Stromal cell of bone marrow (primary cell): ENCODE data around the gene ARHGAP15.

Source experiments
- DNase-seq: peaks from one replicate; pipeline ENCODE4 v3.0.0-alpha.2; 2012; ENCODE audit warnings: low read depth

The ARHGAP15 gene

DNA sequence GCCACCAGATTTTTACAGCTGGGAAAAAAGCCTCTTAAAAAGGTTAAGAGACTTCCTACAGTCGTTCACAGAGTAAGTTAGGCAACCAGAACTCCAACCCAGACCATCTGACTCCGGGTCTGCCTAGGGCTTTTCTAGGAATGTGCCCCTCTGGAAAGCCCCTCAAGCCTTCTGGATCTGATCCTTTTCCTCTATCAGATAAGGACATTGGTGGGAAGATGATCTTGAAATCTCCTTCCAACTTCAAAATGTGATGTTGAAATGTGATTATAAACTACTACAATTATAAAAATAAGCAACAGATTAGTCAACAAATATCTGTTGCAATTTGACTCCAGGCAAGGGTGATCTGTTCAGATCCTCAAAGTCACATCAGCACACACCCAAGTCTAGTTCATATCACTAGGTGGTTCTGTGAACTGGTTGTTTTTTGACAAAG is 270.4 kb downstream of the ARHGAP15 start:
- DNase-seq: no peak

GRCh38 chr2:143401861-143402260 is 272.6 kb downstream of the ARHGAP15 start:
- DNase-seq: no peak

- DNase-seq: no peak
Measured at GRCh38 chr2:143402451-143402850, 273.2 kb downstream of the ARHGAP15 start.

- no peak for DNase-seq
Measured at GRCh38 chr2:143410082-143410897, 281.1 kb downstream of the ARHGAP15 start.

DNA sequence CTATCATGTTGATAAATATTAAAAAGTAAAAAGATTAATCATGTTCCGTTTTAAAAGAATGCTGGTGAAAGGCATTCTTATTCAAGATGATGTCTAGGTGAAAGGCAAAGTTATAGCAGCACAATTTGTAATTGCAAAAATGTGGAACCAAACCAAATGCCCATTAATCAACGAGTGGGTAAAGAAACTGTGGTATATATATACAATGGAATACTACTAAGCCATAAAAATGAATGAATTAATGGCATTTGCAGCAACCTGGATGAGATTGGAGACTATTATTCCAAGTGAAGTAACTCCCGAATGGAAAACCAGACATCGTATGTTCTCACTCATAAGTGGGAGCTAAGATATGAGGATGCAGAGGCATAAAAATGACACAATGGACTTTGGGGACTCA is 286.4 kb downstream of the ARHGAP15 start:
- no peak for DNase-seq

GRCh38 chr2:143417428-143417827 is 288.2 kb downstream of the ARHGAP15 start:
- DNase-seq: no peak

GRCh38 chr2:143420313-143420712 is 291.1 kb downstream of the ARHGAP15 start:
- no peak for DNase-seq

GRCh38 chr2:143422681-143423080 is 293.5 kb downstream of the ARHGAP15 start:
- no peak for DNase-seq

- DNase-seq: no peak
Measured at GRCh38 chr2:143425896-143426295, 296.7 kb downstream of the ARHGAP15 start.

- peak; percentile 57 for DNase-seq
Measured at GRCh38 chr2:143426296-143426695, 297.1 kb downstream of the ARHGAP15 start.

DNA sequence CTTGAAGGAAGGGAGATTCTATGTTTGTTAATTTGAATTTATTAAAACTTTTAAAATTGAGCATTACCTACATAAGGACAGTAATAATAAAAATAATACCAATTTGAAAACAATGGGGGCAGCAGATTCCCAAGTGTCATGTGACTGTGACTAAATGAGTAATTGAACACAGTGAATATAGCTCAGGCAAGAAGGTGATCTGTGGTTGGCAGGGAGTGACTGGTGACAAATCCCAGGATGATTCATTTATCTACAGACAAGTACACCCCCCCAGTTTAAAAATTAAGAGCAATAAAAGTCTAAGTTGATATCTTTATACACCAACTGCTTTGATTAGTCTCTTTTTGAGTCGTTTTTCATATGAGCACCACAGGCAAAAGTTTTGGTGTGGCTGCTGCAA is 299.5 kb downstream of the ARHGAP15 start:
- DNase-seq: no peak

DNA sequence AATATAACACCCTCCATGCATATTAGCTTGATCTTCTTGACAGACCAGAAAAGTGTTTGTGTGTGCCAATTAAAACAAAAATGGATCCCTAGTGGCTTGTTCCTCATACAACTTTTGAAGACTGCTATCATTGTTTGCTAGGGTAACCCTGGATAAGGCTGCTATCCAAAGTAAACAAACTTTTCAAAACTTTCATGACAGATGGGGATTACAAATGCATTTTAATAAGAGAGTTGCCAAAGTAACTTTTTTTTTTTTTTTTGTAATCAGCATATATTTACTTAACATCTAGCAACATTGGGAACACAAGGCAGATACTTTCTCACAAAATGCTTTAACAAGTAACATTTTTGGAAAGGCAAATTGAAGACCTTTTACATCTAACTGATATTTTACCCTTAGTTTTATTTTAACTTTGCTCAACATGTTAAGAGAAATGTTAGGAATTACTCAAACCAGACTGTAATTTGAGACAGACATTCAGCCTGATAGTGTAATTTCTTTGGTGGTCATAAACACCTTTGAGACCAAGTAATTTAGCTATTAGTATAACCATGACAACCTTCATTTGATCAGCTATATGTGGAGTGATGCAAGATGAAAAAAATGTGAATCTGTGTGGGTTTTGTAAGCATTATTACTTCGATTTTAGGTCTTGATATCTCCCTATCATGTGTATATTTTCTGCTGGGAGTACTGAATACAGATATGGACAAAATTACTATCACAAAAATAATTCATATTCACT is 300.9 kb downstream of the ARHGAP15 start:
- DNase-seq: peak; percentile 24

GRCh38 chr2:143431316-143431715 is 302.1 kb downstream of the ARHGAP15 start:
- no peak for DNase-seq

- DNase-seq: no peak
Measured at GRCh38 chr2:143433251-143433650, 304.0 kb downstream of the ARHGAP15 start.

GRCh38 chr2:143433840-143434239 is 304.6 kb downstream of the ARHGAP15 start:
- DNase-seq: no peak

- no peak for DNase-seq
Measured at GRCh38 chr2:143434445-143434844, 305.2 kb downstream of the ARHGAP15 start.

DNA sequence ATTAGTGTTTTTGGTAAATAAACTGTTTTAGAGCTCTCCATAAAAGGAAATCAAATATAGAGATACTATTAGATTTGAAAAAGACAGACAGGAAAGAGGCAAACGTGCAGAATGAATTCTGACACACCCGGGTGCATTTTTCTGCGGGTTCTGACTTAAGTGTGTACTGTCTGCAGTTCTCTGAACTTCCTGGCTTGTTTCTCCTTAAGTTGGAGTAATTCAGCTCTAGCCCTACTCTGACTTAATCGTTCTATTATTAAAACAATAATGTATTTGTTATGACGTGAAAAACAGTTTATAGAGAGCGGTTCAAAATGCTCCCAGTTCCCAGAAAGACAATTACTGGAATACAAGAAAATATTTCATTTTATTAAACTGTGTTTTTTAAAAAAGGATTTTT is 305.9 kb downstream of the ARHGAP15 start:
- no peak for DNase-seq

DNA sequence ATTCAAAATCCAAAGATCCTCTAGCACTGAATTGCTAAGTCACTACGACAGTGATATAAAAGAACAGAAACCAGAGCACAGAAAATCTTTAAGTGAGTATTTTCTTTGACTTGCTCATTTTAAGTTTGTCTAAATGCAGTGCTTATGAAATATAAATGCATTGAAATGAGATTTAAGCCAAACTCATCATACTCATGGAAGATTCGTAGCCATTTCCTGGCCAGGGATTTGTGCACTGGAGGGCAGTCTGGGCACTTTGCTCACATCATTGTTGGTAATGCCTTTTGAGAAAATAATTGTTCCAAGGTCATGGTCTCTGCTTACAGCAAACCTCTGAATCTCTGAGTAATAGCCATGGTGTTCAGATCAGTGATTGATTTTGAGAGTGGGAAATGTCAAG is 307.7 kb downstream of the ARHGAP15 start:
- DNase-seq: no peak

GRCh38 chr2:143440411-143441012 is 311.3 kb downstream of the ARHGAP15 start:
- no peak for DNase-seq

- DNase-seq: no peak
Measured at GRCh38 chr2:143442193-143442592, 313.0 kb downstream of the ARHGAP15 start.

DNA sequence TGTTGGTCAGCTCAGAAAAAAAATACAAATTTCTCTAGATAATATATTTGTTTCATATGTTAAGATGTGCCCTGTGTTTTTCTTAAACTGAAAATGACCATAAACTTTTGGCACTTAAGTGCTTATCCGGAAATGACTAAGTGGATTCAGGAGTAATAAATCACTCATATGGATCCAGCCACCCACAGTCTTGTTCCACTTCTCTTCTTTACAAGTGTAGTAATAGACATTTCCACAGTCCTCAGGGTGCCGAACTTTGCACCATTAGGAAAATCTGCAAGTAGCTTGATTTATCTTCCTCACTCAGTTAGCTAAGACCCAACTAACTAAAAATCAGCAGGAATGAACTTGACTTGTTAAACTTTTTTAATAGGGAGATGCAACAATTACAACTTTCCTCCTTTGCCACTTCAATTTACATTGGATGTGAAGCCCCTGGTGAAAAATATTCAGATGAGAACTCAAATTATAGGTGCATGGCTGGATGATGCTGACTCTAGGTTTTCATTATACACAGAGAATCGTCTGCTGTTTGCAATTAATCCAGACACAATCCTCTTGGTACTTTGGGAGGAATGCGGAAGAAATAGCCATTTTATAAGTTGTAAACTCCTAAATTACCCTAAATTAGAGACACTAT is 322.5 kb downstream of the ARHGAP15 start:
- DNase-seq: peak; percentile 38

DNA sequence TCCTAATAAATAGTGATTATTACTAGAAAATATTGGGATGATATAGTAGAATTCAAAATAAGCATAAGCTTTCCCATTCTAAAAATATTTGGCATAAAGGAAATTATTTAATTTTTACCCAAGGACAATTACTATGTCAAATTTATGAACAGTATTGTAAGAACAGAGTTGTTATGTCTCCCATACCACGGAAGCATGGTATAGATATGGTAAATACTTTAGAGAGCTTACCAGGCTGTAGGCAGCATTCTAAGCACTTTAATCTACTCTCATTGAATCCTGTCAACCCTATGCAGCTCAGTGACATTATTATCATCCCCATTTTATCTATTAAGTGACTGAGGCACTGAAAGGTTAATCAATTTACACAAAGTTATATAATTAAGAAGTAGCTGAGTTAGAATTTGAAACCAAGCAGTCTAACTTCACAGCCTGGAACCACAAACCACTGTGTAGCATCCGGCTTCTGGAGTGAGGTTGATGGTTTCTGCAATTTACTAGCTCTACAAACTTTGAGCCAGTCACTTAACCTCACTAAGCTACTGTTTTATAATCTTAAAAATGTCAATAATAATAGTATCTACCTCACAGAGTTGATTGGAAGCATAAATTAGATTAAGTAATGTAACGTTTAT is 323.7 kb downstream of the ARHGAP15 start:
- no peak for DNase-seq
